MM.1S (cell line): ENCODE data around the gene BICC1.

Experiments used
- DNase-seq: peaks from one replicate; pipeline ENCODE4 v3.0.0-alpha.2; 2015
- H2AFZ ChIP-seq: fragments of 300-600 bp; sonication (generic); 2 replicates; pipeline ENCODE4 v1.6.0; 2016; ENCODE audit warnings: antibody characterized with exemption, low read length
- H3F3A ChIP-seq: fragments of 300-600 bp; sonication (generic); 2 replicates; pipeline ENCODE4 v1.6.1; 2016; ENCODE audit warnings: mild to moderate bottlenecking, antibody characterized with exemption, low read length, moderate library complexity, mixed read lengths; ENCODE audit not compliant: insufficient read depth
- H3K27ac ChIP-seq: fragments of 300-600 bp; sonication (generic); 2 replicates; pipeline ENCODE4 v1.5.1; 2016; ENCODE audit warnings: mild to moderate bottlenecking, low read length
- H3K27me3 ChIP-seq: fragments of 300-600 bp; sonication (generic); replicated peaks from 2 replicates; pipeline ENCODE4 v1.6.0; 2016; ENCODE audit warnings: low read length; ENCODE audit not compliant: insufficient read depth
- H3K36me3 ChIP-seq: fragments of 300-600 bp; sonication (generic); replicated peaks from 2 replicates; pipeline ENCODE4 v1.6.1; 2016; ENCODE audit warnings: mild to moderate bottlenecking, low read length, mixed read lengths; ENCODE audit not compliant: insufficient read depth
- H3K4me1 ChIP-seq: fragments of 300-600 bp; sonication (generic); 2 replicates; pipeline ENCODE4 v1.6.1; 2016; ENCODE audit warnings: low read length, mixed read lengths
- H3K4me2 ChIP-seq: fragments of 300-600 bp; sonication (generic); 2 replicates; pipeline ENCODE4 v1.6.0; 2016; ENCODE audit warnings: low read depth, low read length
- H3K4me3 ChIP-seq: fragments of 300-600 bp; sonication (generic); 2 replicates; pipeline ENCODE4 v1.5.1; 2016; ENCODE audit warnings: low read length, mixed read lengths
- H3K79me2 ChIP-seq: fragments of 300-600 bp; sonication (generic); 2 replicates; pipeline ENCODE4 v1.6.1; 2016; ENCODE audit warnings: mixed run types, low read length, mixed read lengths
- H3K9ac ChIP-seq: fragments of 300-600 bp; sonication (generic); 2 replicates; pipeline ENCODE4 v1.6.1; 2016; ENCODE audit warnings: low read length, mixed read lengths
- H3K9me2 ChIP-seq: fragments of 300-600 bp; sonication (generic); replicated peaks from 2 replicates; pipeline ENCODE4 v1.6.1; 2016; ENCODE audit warnings: mild to moderate bottlenecking, low read length, mixed read lengths; ENCODE audit not compliant: insufficient read depth
- H3K9me3 ChIP-seq: fragments of 300-600 bp; sonication (generic); replicated peaks from 2 replicates; pipeline ENCODE4 v1.6.1; 2016; ENCODE audit warnings: mild to moderate bottlenecking, low read length, mixed read lengths; ENCODE audit not compliant: insufficient read depth
- H4K20me1 ChIP-seq: fragments of 300-600 bp; sonication (generic); 2 replicates; pipeline ENCODE4 v1.6.1; 2016; ENCODE audit warnings: mild to moderate bottlenecking, low read length, moderate library complexity, mixed read lengths; ENCODE audit not compliant: insufficient read depth
- EZH2 ChIP-seq: fragments of 300-600 bp; sonication (generic); optimal IDR thresholded peaks from 2 replicates; pipeline ENCODE3; 2017; ENCODE audit warnings: low read depth, mild to moderate bottlenecking, antibody characterized with exemption, low read length, mixed read lengths
- EZH2phosphoT487 ChIP-seq: fragments of 300-600 bp; sonication (generic); IDR thresholded peaks from 2 replicates; pipeline ENCODE4 v1.6.1; 2018; ENCODE audit warnings: antibody characterized with exemption, low read length
- TF ChIP-seq, protein P1 (sequence below): fragments of 300-600 bp; sonication (generic); IDR thresholded peaks from 2 replicates; pipeline ENCODE4 v1.5.1; 2016; ENCODE audit warnings: antibody characterized with exemption, low read length, mixed read lengths

Gene BICC1

DNA sequence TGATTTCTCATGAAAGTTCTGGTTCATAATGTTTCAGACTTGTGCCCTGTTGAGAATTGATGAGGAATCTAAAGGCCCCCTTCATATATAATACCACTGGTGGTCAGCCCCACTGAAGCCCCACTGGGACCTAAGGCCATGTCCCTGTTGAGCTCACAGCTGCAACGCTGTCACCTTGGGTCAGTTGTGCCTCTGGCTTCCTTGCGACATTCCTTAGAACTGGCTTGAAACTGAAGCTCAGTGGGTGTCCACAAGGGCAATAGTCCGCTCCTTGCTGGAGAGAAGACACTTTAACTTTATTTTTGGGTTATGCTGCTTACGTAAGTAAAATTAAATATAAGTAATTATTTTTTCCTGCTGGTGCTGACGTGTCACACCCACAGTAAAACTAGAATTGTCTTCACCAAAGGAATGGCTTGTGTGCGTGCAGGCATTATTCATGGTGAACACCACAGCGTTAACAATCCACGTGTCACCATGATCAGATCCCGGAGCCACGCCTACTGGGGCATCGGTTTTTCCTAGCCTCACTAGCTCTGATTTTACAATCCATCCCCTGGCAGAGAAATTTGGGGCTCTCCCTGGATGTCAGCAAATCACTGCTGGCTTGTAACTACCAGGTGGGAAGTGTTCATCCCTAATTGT, 66.5 kb downstream of the BICC1 start:
- H3K36me3 ChIP-seq: no peaks in the 10 kb centered on the region
- no peaks in the 10 kb centered on the region for H3K9me3 ChIP-seq
- no peaks in the 10 kb centered on the region for H3K9me2 ChIP-seq
- no peak overlapping the region for H3K4me2 ChIP-seq
- no peak overlapping the region for H2AFZ ChIP-seq
- H3K4me1 ChIP-seq: no peaks in the 10 kb centered on the region
- H3K79me2 ChIP-seq: no peaks in the 10 kb centered on the region
- H4K20me1 ChIP-seq: no peaks in the 10 kb centered on the region
- H3K4me3 ChIP-seq: no peak overlapping the region
- no peaks in the 10 kb centered on the region for H3F3A ChIP-seq
- no peak for TF ChIP-seq EZH2
- TF ChIP-seq, protein P1, sequence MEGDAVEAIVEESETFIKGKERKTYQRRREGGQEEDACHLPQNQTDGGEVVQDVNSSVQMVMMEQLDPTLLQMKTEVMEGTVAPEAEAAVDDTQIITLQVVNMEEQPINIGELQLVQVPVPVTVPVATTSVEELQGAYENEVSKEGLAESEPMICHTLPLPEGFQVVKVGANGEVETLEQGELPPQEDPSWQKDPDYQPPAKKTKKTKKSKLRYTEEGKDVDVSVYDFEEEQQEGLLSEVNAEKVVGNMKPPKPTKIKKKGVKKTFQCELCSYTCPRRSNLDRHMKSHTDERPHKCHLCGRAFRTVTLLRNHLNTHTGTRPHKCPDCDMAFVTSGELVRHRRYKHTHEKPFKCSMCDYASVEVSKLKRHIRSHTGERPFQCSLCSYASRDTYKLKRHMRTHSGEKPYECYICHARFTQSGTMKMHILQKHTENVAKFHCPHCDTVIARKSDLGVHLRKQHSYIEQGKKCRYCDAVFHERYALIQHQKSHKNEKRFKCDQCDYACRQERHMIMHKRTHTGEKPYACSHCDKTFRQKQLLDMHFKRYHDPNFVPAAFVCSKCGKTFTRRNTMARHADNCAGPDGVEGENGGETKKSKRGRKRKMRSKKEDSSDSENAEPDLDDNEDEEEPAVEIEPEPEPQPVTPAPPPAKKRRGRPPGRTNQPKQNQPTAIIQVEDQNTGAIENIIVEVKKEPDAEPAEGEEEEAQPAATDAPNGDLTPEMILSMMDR: no peak
- no peak for TF ChIP-seq EZH2phosphoT487
- no peak overlapping the region for H3K9ac ChIP-seq
- no peak for DNase-seq
- no peaks in the 10 kb centered on the region for H3K27me3 ChIP-seq
- H3K27ac ChIP-seq: no peak overlapping the region

DNA sequence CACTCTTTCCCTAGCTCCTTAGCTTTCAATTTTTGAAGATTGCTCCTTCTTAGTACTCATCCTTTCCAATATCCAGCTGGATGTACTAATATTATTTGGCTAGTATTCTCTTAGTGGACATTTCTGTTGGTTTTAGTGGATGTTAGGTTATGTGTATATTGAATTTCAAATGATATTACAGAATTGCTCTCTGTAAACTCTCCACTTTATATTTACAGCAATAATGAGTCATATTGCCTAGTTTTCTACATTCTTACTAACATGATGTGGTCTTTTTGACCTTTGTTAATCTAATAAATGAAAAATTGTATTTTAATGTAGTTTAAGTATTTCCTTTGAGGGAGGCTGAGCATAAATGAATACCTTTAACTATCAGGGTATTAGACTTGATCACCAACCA, 69.4 kb downstream of the BICC1 start:
- no peaks in the 10 kb centered on the region for H3K4me1 ChIP-seq
- no peak overlapping the region for H2AFZ ChIP-seq
- no peaks in the 10 kb centered on the region for H4K20me1 ChIP-seq
- H3K4me3 ChIP-seq: no peak overlapping the region
- no peaks in the 10 kb centered on the region for H3K9me3 ChIP-seq
- H3K27ac ChIP-seq: no peak overlapping the region
- no peaks in the 10 kb centered on the region for H3K27me3 ChIP-seq
- no peak for DNase-seq
- TF ChIP-seq, protein P1: no peak
- TF ChIP-seq EZH2: no peak
- TF ChIP-seq EZH2phosphoT487: no peak
- H3K36me3 ChIP-seq: no peaks in the 10 kb centered on the region
- H3F3A ChIP-seq: no peaks in the 10 kb centered on the region
- H3K4me2 ChIP-seq: no peak overlapping the region
- H3K9ac ChIP-seq: no peak overlapping the region
- no peaks in the 10 kb centered on the region for H3K9me2 ChIP-seq
- no peaks in the 10 kb centered on the region for H3K79me2 ChIP-seq

DNA sequence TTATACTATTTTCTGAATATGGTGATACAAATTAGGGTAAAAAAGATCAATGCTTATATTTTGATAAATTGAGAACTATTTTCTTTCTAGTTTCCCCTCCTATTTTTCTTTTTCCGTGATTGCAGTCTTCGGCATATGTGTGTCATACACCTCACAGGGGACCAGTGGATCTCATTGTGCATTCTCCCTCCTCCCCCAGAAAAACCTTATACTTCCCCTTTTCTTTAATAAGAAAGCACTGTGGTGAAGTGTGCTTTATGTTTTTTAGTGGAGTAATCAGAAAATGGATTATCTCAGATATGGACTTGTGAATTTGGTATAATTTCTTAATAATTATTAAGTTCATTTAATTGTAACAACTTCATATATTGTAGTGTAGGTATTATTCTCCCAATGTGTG, 72.8 kb downstream of the BICC1 start:
- no peak overlapping the region for H2AFZ ChIP-seq
- no peak overlapping the region for H3K27ac ChIP-seq
- H3K4me2 ChIP-seq: no peak overlapping the region
- no peak overlapping the region for H3K4me3 ChIP-seq
- H3K27me3 ChIP-seq: no peaks in the 10 kb centered on the region
- no peaks in the 10 kb centered on the region for H4K20me1 ChIP-seq
- no peaks in the 10 kb centered on the region for H3F3A ChIP-seq
- H3K36me3 ChIP-seq: no peaks in the 10 kb centered on the region
- H3K9ac ChIP-seq: no peak overlapping the region
- H3K9me3 ChIP-seq: no peaks in the 10 kb centered on the region
- TF ChIP-seq, protein P1: no peak
- TF ChIP-seq EZH2: no peak
- TF ChIP-seq EZH2phosphoT487: no peak
- no peaks in the 10 kb centered on the region for H3K79me2 ChIP-seq
- H3K4me1 ChIP-seq: no peaks in the 10 kb centered on the region
- DNase-seq: no peak
- no peaks in the 10 kb centered on the region for H3K9me2 ChIP-seq
